Endothelial cell of umbilical vein (primary cell): Measurements from ENCODE around the gene STRBP. TPM values are rescaled to one million over a fixed set of nuclear protein-coding genes. Genes with fewer than 3 reads are reported as not detected.

ENCODE experiments used
- BruUV-seq: library from RNA; stranded (reverse); fragments of 400-500 nt; replicated peaks from 2 replicates; lab custom pipeline; 2021; lab: Mats Ljungman, UMichigan
- CTCF ChIA-PET: fragments of 300-600, 350-600 bp; sonication (Branson Sonifier 250); formaldehyde crosslinking; loops from one replicate; lab custom pipeline; 2021; ENCODE audit warnings: antibody characterized with exemption, inconsistent platforms; lab: Charles Lee
- POLR2A ChIA-PET: fragments of 300-600, 350-600 bp; sonication (Branson Sonifier 250); formaldehyde crosslinking; loops from one replicate; lab custom pipeline; 2021; ENCODE audit warnings: antibody characterized with exemption, inconsistent platforms; lab: Charles Lee
- DNase-seq: peaks from one replicate; pipeline ENCODE4 v3.0.0-alpha.2; 2011; ENCODE audit warnings: low read depth, low spot score
- FAIRE-seq: peaks from 2 replicates; lab custom pipeline; 2011; peaks lifted over from hg19 to GRCh38; lab: Jason Lieb, UNC
- H2AFZ ChIP-seq: 2 replicates; pipeline ENCODE4 v1.6.0; 2012; ENCODE audit warnings: low read depth, low read length, control low read depth, inconsistent platforms
- H3K27ac ChIP-seq: 2 replicates; pipeline ENCODE4 v1.5.1; 2011; ENCODE audit warnings: low read depth, mild to moderate bottlenecking, control low read depth, low read length, moderate library complexity; ENCODE audit not compliant: insufficient read depth
- H3K27me3 ChIP-seq, 2 experiments: 2 replicates each; pipeline versions ENCODE4 v1.6.0 to v1.6.1; 2011; ENCODE audit warnings: low read length in 2 of 2, mixed read lengths in 1 of 2; ENCODE audit not compliant: control insufficient read depth in 2 of 2, insufficient read depth in 2 of 2
- H3K36me3 ChIP-seq, 2 experiments: 2 replicates in 1 of 2; 3 replicates in 1 of 2; pipeline ENCODE4 v1.5.1; 2011; ENCODE audit warnings: low read length in 2 of 2, mild to moderate bottlenecking in 1 of 2, moderate library complexity in 1 of 2; ENCODE audit not compliant: control insufficient read depth in 2 of 2, insufficient read depth in 2 of 2; ENCODE audit errors: extremely low read depth in 1 of 2
- H3K4me1 ChIP-seq: 3 replicates; pipeline ENCODE4 v1.5.1; 2011; ENCODE audit warnings: mild to moderate bottlenecking, low read length; ENCODE audit not compliant: control insufficient read depth, insufficient read depth; ENCODE audit errors: extremely low read depth
- H3K4me2 ChIP-seq: 2 replicates; pipeline ENCODE4 v1.6.1; 2011; ENCODE audit warnings: low read length, control low read depth, mixed read lengths; ENCODE audit not compliant: insufficient read depth
- H3K4me3 ChIP-seq, 3 experiments: fragments of 200-600 bp in 1 of 3; sonication (generic), shearing (Covaris generic) in 1 of 3; replicated peaks in 1 of 3; 2 replicates each; pipeline ENCODE4 v1.5.1; 2011 to 2016; ENCODE audit warnings: control low read depth in 3 of 3, low read length in 3 of 3, mild to moderate bottlenecking in 2 of 3, inconsistent platforms in 1 of 3, low read depth in 1 of 3, moderate library complexity in 1 of 3; ENCODE audit not compliant: insufficient read depth in 1 of 3
- H3K79me2 ChIP-seq: 2 replicates; pipeline ENCODE4 v1.6.0; 2012; ENCODE audit warnings: low read length, inconsistent platforms; ENCODE audit not compliant: control insufficient read depth, insufficient read depth
- H3K9ac ChIP-seq: replicated peaks from 2 replicates; pipeline ENCODE3; 2011; ENCODE audit warnings: low read length, control low read depth; ENCODE audit not compliant: insufficient read depth; ENCODE audit errors: extremely low read depth
- H3K9me1 ChIP-seq: replicated peaks from 3 replicates; pipeline ENCODE4 v1.6.0; 2011; ENCODE audit warnings: mild to moderate bottlenecking, low read length; ENCODE audit not compliant: control insufficient read depth, insufficient read depth; ENCODE audit errors: extremely low read depth
- H3K9me3 ChIP-seq: replicated peaks from 2 replicates; pipeline ENCODE4 v1.5.1; 2012; ENCODE audit warnings: low read length, inconsistent platforms; ENCODE audit not compliant: control insufficient read depth, insufficient read depth
- H4K20me1 ChIP-seq: replicated peaks from 2 replicates; pipeline ENCODE3; 2011; ENCODE audit warnings: mild to moderate bottlenecking, low read length; ENCODE audit not compliant: control insufficient read depth, insufficient read depth; ENCODE audit errors: extremely low read depth
- CTCF ChIP-seq, 2 donors: IDR thresholded peaks; 1 replicate in 1 of 2; 2 replicates in 1 of 2; pipeline ENCODE4 v1.5.1; 2011; ENCODE audit warnings: low read length in 2 of 2, mild to moderate bottlenecking in 2 of 2, moderate library complexity in 2 of 2, control low read depth in 1 of 2, inconsistent platforms in 1 of 2, low read depth in 1 of 2; ENCODE audit not compliant: insufficient read depth in 1 of 2; ENCODE audit errors: extremely low read depth in 1 of 2
- EZH2 ChIP-seq: IDR thresholded peaks from 2 replicates; pipeline ENCODE4 v1.6.1; 2012; ENCODE audit warnings: borderline replicate concordance, low read depth, mild to moderate bottlenecking, moderate library complexity, low read length, inconsistent platforms; ENCODE audit not compliant: severe bottlenecking
- FOS ChIP-seq: IDR thresholded peaks from 2 replicates; pipeline ENCODE4 v1.6.1; 2011; ENCODE audit warnings: mild to moderate bottlenecking, low read length, moderate library complexity, borderline replicate concordance; ENCODE audit not compliant: insufficient read depth
- GATA2 ChIP-seq: IDR thresholded peaks from 2 replicates; pipeline ENCODE4 v1.7.0; 2011; ENCODE audit warnings: low read depth, mild to moderate bottlenecking, moderate library complexity, mixed read lengths, low read length; ENCODE audit not compliant: insufficient read length, insufficient read depth
- JUN ChIP-seq: IDR thresholded peaks from 2 replicates; pipeline ENCODE4 v1.6.1; 2011; ENCODE audit warnings: borderline replicate concordance, low read depth; ENCODE audit not compliant: insufficient read length, insufficient read depth
- MYC ChIP-seq: IDR thresholded peaks from one replicate; pipeline ENCODE4 v1.6.1; 2011; ENCODE audit warnings: mild to moderate bottlenecking, low read depth, low read length
- POLR2A ChIP-seq: IDR thresholded peaks from 2 replicates; pipeline ENCODE4 v1.6.1; 2012; ENCODE audit warnings: low read depth, mild to moderate bottlenecking, control low read depth, low read length
- POLR2AphosphoS5 ChIP-seq: IDR thresholded peaks from 2 replicates; pipeline ENCODE4 v1.6.1; 2012; ENCODE audit warnings: low read depth, mild to moderate bottlenecking, control low read depth, low read length, moderate library complexity; ENCODE audit not compliant: insufficient read depth
- dilution Hi-C: fragments of 300-500 bp; cut with MboI; formaldehyde crosslinking; loops from one replicate; pipeline ENCODE4 v1.15.0; 2019; ENCODE audit warnings: low sequenced_read_pairs; ENCODE audit not compliant: extremely low pct_ligation_motif_present
- intact Hi-C: fragments of 100-400 bp; cut with micrococcal nuclease; formaldehyde crosslinking; loops from one replicate; pipeline ENCODE4 v1.10.0; 2022
- polyA plus RNA-seq, 4 experiments: library from polyadenylated mRNA; depleted of rRNA in 3 of 4; stranded (reverse) in 3 of 4; unstranded in 1 of 4; fragments of >200 nt; gene quantifications; 2 replicates each; pipeline versions ENCODE4 v1.2.1 to v1.2.3, GENCODE V29; 2011 to 2012; ENCODE audit warnings: missing spikeins in 1 of 4
- total RNA-seq: library from RNA; stranded (reverse); gene quantifications from 2 replicates; pipeline ENCODE4 v1.2.3, GENCODE V29; 2021
- TF ChIP-seq, protein P1 (sequence below): IDR thresholded peaks from 2 replicates; pipeline ENCODE4 v1.6.1; 2011; ENCODE audit not compliant: insufficient read depth, insufficient read length

STRBP gene
- total and polyA plus RNA-seq, 2 donors (not counting 3 experiments of a cell fraction or from before 2014, with no cell fraction given), result 7.7 to 15.4 TPM

DNA sequence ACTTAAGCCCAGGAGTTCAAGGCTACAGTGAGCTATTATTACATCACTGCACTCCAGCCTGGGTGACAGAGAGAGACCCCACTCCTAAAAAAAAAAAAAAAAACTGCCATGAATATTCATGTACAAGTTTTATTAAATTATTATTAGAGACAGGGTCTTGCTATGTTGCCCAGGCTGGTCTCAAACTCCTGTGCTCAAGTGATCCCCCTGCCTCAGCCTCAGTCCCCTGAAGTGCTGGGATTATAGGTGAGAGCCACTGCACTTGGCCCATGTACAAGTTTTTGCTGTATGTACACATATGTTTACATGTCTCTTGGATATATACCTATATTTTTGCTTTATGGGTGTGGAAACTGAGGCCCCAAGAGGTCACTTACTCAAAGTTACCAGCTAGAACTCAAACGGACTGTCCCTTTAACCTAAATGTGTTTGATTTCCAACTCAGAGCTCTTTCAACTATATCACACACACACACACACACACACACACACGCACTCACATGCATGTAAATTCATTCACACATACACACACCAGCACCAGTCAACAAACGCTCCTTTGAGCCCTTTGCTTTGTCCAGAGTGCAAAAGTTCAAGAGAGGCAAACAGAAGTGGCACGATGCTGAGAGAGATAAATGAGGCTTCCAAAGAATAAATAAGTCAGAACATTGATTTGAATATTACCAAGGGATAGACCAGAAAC lies 42.3 kb upstream of the STRBP start:
- Histone ChIP-seq H3K27ac (no peak overlapping the region), H3K4me3 (no peak overlapping the region), H2AFZ (no peak overlapping the region), H3K4me2 (no peak overlapping the region), H3K36me3 (no peaks in the 10 kb centered on the region), H3K79me2 (no peaks in the 10 kb centered on the region), H4K20me1 (no peaks in the 10 kb centered on the region), H3K9me1 (no peaks in the 10 kb centered on the region), H3K4me1 (no peaks in the 10 kb centered on the region), H3K27me3 (peaks cover 2% of the 10 kb centered on the region in 2 experiments), H3K9me3 (no peaks in the 10 kb centered on the region), H3K9ac (no peak overlapping the region)
- CTCF ChIA-PET, result interaction anchor here (1.3 kb wide), 1 partner anchor 14 kb away, joined by 3 read pairs; no protein-coding TSS in a partner anchor
- no peak for FAIRE-seq
- dilution Hi-C loops (no loop called here), intact Hi-C loops (no loop called here)
- no peak for TF ChIP-seq POLR2AphosphoS5
- no peak for TF ChIP-seq GATA2
- no peak for TF ChIP-seq JUN
- no peak for TF ChIP-seq EZH2
- no peak for TF ChIP-seq POLR2A
- TF ChIP-seq CTCF (IDR thresholded peaks at IDR 0.05; ENCODE audit: extremely low read depth in 1 of 2, insufficient read depth in 1 of 2, low read depth in 1 of 2, low read length in 2 of 2), result no peak
- TF ChIP-seq, protein P1, sequence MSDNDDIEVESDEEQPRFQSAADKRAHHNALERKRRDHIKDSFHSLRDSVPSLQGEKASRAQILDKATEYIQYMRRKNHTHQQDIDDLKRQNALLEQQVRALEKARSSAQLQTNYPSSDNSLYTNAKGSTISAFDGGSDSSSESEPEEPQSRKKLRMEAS, result no peak
- no peak for TF ChIP-seq MYC
- TF ChIP-seq FOS, result no peak
- BruUV-seq, result no TSS peak
- no peak for DNase-seq
- POLR2A ChIA-PET, result interaction anchor here (0.7 kb wide), 1 partner anchor 20 kb away, joined by 3 read pairs; no protein-coding TSS in a partner anchor
